SIG-M5 (cell line): Measurements from ENCODE around the gene RNPEPL1.
"Not testable (repeated sequence)": the region's sequence is repeated elsewhere in the genome, so short reads cannot be mapped to it uniquely, and the experiment has no call there.

ENCODE experiments used
- DNase-seq: peaks from one replicate; lab custom pipeline; 2025; lab: John Stamatoyannopoulos, UW

RNPEPL1 gene

DNA sequence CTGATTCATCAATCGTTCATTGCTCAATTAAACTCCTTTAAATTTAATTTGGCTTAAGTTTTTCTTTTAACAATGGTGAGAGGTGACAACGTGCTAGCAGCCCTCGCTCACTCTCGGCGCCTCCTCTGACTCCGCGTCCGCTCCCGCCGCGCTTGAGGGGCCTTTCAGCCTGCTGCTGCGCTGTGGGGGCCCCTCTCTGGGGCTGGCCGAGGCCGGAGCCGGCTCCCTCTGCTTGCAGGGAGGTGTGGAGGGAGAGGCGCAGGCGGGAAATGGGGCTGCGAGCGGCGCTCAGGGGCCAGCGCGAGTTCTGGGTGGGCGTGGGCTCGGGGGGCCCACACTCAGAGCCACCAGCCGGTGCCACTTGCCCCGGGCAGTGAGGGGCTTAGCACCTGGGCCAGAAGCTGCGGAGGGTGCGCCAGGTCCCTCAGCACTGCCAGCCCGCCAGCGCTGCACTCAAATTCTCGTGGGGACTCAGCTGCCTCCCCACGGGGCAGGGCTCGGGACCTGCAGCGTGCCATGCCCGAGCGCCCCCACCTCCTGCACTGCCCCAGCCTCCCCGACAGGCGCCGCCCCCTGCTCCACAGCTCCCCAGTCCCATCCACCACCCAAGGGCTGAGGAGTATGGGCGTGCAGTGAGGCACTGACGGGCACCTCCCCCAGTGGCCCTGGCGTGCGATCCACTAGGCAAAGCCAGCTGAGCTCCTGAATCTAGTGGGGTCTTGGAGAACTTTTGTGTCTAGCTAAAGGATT, 30.1 kb upstream of the RNPEPL1 start:
- no peak for DNase-seq

GRCh38 chr2:240539101-240539500, 29.2 kb upstream of the RNPEPL1 start:
- DNase-seq: not testable (repeated sequence)

GRCh38 chr2:240539906-240540305, 28.4 kb upstream of the RNPEPL1 start:
- no peak for DNase-seq

- DNase-seq: no peak
Measured at GRCh38 chr2:240551288-240551687, 17.0 kb upstream of the RNPEPL1 start.

DNA sequence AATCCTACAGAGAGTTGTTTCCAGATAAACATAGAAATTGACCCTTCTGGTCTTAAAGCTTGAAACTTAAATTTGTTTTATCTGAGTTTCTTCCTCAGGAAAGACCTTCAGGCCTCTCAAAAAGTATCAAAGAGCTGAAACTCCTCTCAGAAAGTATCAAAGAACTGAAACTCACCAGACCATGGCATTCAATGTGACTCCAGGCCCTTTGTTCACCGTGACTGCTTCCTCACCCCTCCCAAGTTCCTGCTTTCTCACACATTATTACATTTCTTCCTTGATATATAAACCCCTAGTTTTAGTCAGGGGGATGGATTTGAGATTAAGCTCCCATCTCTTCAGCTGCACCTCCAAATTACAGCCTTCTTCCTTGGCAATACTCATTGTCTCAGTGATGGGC, 16.5 kb upstream of the RNPEPL1 start:
- DNase-seq: no peak

DNA sequence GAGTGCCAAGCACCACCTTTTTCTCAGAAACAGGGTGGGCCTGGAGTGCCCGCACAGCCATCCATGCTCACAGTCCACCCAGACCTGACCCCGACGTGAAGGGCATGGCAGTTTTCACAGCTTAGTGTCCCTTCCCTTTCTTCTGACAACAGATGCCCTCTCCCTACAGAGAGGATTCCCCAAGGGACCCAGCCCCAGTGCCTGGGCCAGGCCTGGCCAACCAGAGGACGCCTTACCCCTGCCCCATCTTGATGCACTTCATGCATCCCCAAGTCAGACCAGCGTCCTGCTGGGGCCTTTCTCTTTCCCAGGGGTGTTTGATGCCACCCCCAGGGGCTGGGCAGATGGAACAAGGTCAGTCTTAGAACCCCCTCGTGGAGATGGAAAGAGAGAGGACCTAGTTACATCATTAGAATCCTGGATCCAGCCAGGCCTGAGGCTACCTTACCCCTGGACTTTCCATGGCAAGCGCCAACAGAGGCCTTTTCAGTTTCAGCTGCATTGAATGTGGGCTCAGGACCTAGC, 14.3 kb upstream of the RNPEPL1 start:
- no peak for DNase-seq

GRCh38 chr2:240554767-240555493, 13.4 kb upstream of the RNPEPL1 start:
- DNase-seq: no peak

DNA sequence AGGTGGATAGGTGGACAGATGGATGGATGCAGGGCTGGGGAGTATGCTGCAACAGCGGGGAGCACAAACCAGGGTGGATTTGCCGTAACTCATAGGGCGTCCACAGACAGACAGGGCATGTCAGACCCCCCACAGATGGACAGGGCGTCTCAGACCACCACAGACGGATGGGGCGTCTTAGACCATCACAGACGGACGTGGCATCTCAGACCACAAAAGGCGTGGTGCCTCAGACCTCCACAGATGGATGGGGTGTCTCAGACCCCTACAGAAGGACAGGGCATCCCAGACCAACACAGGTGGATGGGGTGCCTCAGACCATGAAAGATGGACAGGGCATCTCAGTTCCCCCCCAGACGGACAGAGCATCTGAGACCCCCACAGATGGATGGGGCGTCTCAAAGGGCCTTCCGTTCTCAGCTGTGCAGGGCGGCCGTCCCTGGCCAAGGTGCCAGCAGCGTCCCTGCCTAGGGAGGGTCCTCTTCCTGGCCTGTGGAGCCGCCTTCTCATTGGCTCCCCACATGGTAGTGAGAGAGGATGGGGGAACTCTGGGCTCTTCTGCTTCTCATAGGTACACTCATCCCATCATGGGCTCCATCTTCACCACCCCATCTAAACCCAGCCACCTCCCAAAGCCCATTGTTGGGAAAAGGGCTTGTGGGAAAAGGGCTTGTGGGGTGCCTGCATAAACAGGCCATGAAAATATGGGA, 12.6 kb upstream of the RNPEPL1 start:
- no peak for DNase-seq

DNA sequence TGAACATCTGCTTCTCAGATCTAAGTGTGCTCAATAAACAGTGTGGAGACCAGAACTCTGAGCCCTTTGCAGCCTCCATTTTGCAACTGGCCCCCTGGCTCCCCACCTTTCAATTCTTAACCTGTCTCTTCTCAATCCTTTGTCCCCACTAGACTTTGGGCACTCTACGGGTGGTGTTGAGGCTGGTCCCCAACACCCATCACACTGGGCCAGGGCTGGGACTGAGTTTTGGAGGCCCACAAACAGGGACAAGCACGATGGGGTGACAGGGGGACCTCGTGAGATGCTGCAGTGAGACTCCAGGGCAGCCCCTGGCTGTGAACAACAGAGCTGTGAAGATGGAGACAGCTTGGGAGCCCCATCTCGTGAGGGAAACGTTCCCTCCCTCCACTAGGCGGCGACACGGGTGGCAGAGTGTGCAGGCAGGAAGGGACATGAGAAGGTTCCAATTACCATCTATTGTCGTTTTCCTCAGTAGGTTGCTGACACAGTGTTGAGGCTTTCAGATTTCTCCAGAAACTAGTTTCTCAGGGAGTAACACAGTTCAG, 11.7 kb upstream of the RNPEPL1 start:
- no peak for DNase-seq

- no peak for DNase-seq
Measured at GRCh38 chr2:240557101-240557751, 11.1 kb upstream of the RNPEPL1 start.

GRCh38 chr2:240557808-240558207, 10.5 kb upstream of the RNPEPL1 start, which contains the start of gene ANKMY1:
Gene ANKMY1, minus strand, starts transcription at chr2:240557988. Its CDS starts 653 bp downstream, at chr2:240557335.
- DNase-seq: no peak

DNA sequence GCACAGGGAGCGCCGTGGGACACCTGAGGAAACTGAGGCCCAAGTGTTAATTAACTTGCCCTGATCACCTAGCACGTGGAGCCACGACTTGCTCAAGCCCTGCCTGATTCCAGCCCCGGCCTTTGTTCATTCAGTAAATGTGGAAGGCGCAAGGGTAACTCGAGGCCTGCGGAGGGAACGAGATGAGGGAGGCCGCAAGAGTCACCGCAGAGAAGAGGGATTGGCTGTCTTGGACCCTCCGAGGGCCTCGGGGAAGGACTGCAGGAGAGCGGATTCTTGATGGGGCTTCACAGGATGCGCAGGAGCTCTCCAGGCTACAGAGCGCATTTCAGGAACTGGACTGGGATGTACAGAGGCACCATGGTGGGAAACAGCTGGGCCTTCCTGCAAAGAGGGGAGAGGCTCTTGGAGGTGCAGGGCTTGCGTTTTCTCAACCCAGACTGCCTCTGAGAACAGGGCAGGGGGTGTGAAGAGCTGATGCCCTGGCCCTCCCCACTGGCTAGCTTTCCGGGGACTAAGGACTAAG, 10.0 kb upstream of the RNPEPL1 start:
- DNase-seq: no peak

- no peak for DNase-seq
Measured at GRCh38 chr2:240559286-240559685, 9.0 kb upstream of the RNPEPL1 start.

DNA sequence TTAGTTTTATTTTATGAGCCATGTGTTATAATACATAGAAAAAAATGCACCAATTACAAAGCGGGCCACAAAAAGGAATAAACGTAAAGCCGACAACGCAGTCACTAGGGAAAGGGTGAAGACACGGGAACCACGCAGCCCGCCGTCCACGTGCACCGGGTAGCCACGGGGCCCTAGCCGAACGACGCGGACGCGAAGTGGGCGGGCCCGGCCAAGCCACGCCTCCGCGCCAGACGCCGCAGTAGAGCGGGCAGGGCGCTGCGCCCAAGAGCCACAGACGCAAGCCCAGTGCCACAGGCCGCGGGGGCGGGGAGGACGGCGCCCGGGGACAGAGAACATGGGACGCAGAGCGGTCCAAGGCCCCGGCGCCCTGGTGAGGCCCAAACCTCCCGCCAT, 8.2 kb upstream of the RNPEPL1 start, which contains the start of gene DUSP28:
Gene DUSP28, plus strand, starts transcription at position 274 of the 396 bp plus-strand sequence. CDS start 328 bp downstream, outside the sequence.
- no peak for DNase-seq

DNA sequence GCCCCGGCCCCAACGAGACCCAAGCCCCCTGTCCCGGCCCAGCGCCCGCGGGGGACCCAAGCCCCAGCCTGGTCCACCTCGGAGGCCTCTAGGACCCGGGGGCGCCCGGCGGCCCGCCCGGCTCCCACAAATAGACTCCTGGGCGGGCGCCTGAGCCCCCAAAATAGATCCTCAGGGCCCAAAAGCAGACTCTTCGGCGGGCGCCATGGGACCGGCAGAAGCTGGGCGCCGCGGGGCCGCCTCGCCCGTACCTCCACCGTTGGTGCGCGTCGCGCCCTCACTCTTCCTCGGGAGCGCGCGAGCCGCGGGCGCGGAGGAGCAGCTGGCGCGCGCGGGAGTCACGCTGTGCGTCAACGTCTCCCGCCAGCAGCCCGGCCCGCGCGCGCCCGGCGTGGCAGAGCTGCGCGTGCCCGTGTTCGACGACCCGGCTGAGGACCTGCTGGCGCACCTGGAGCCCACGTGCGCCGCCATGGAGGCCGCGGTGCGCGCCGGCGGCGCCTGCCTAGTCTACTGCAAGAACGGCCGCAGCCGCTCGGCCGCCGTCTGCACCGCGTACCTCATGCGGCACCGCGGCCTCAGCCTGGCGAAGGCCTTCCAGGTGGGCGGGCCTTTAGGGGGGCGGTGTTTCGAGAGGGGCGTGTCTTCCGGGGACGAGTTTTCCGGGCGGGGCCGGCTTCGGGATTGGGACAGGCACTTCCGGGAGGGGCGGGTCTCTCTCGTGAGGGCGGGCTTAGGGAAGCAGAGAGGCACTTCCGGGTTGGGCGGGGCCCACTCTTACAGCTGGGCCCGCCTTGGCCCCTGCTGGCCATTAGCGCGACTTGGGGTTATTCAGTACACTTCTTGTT, 7.6 kb upstream of the RNPEPL1 start:
- DNase-seq: peak; percentile 74

DNA sequence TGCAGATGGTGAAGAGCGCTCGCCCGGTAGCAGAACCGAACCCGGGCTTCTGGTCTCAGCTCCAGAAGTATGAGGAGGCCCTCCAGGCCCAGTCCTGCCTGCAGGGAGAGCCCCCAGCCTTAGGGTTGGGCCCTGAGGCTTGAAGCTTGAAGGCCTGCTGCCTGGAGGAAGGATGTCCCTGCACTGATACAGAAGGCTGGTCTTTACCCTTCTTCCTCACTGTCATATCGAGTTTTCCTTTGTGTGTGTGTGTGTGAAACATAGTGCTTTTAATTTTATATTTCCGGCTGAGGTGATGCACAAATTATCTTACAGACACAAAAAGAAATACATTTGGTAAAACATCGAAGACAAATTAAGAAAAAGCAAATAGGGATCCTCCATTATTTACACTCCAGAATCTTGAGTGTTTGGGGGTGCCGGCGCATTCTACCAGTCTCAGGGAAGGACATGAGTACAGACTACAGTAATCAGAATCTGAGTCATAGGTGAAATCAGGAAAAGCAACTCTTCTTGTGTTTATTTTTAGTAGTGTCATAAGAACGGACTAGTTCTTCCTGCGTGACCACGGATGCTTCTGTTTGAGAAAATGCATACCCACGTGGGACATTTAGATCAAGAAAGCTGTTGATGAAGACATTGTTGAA, 6.8 kb upstream of the RNPEPL1 start:
- peak; percentile 55 for DNase-seq

DNA sequence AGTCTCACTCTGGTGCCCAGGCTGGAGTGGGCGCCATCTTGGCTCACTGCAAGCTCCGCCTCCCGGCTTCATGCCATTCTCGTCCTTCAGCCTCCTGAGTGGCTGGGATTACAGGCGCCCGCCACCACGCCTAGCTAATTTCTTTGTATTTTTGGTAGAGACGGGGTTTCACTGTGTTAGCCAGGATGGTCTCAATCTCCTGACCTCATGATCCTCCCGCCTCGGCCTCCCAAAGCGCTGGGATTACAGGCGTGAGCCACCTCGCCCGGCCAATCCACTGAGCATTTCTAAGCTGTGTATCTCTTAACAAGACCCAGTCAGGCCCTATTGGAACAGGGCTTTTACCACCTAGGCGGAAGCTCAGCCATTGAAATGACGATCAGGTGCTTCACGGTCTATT, 5.1 kb upstream of the RNPEPL1 start:
- DNase-seq: not testable (repeated sequence)

DNA sequence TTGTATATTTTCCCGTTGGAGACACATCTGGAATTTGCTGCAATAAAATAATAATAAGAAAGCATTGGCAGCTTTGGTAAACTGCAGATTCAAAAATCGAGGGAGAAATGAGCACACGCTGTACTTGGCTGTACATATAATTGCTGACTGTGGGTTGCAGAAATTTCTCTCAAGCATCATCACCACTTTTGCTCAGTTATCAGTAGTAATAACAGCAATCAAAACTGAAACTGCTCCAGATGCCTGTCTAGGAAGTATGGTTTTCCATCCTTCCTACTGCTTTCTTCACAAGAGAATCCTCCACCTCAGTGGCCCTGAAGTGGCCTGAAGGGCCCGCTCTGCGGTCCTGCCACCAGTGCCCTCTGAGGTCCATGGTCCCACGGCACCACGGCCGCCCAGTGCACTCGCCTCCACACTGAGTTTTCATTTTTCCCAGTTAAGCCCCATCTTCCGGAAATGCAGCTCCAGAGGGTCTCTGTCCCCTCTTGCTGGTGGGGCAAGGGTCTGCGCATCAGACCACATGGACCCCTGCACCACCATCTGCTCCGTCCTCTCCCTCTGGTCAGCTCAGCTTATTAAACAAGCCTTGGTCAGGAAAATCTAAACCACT, 4.2 kb upstream of the RNPEPL1 start:
- no peak for DNase-seq

DNA sequence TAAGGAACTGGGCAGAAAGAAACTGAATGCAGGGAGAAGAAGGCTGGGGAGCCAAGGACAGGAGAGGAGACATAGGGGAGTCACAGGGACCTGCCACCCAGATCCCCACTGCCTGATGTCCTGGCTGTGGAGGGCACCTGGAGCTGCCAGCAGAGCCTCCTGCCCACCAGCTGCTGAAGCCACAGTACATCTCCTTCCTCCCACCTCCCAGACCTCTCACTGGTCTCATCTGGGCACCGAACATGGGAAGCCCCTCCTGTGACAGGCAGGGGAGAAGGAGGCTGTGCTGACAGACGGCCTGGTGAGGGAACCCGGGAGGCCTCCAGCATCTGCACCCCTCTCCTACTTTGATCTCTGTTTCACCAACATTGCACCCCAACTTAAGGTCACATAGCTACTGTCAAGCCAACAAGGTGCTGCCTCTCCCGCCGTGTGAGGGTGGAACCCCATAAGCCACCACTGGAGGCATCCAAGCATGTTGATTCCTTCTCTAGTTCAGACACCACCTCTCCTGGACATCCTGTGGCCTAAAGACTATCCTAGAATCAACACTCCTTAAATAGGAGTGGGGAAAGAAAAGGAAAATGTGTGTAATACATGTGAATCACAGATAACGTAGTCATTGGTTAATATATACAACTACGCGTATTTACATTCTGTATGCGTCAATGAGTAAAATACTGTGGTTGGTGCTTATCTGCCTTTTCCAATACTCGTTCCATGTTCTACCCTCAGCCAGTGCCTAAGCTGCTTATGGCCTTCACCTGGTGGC, 3.5 kb upstream of the RNPEPL1 start:
- DNase-seq: no peak
